Uterus (tissue), 4 donors: Measurements from ENCODE around the gene OR9Q1. TPM values are rescaled to one million over a fixed set of nuclear protein-coding genes. Genes with fewer than 3 reads are reported as not detected.

Experiments
- DNase-seq, 2 donors: peaks; one replicate each; pipeline ENCODE4 v3.0.0-alpha.2; 2019 to 2020
- H3K27ac ChIP-seq, 2 donors: fragments of 200-600 bp; sonication (generic); 1 replicate in 1 of 2; 2 replicates in 1 of 2; pipeline ENCODE4 v1.5.1; 2016 to 2018
- H3K27me3 ChIP-seq, 2 donors: fragments of 200-600 bp; sonication (generic); one replicate each; pipeline ENCODE4 v1.5.1; 2018 to 2019; ENCODE audit warnings: control low read depth in 1 of 2
- H3K36me3 ChIP-seq, 2 donors: fragments of 200-600 bp; sonication (generic); one replicate each; pipeline ENCODE4 v1.5.1; 2019; ENCODE audit warnings: control low read depth in 1 of 2
- H3K4me1 ChIP-seq, 2 donors: fragments of 200-600 bp; sonication (generic); one replicate each; pipeline ENCODE4 v1.5.1; 2018 to 2019; ENCODE audit warnings: control low read depth in 1 of 2
- H3K4me3 ChIP-seq, 2 donors: fragments of 200-600 bp; sonication (generic); 1 replicate in 1 of 2; 2 replicates in 1 of 2; pipeline ENCODE4 v1.5.1; 2018 to 2019; ENCODE audit warnings: mild to moderate bottlenecking in 1 of 2
- H3K9me3 ChIP-seq, 2 donors: fragments of 200-600 bp; sonication (generic); one replicate each; pipeline ENCODE4 v1.5.1; 2019; ENCODE audit warnings: control low read depth in 1 of 2
- POLR2A ChIP-seq, 2 donors: fragments of 450-650 bp; IDR thresholded peaks; one replicate each; pipeline ENCODE4 v1.6.1; 2016; ENCODE audit warnings: antibody characterized with exemption in 2 of 2, mild to moderate bottlenecking in 1 of 2, moderate library complexity in 1 of 2
- intact Hi-C: fragments of 100-400 bp; cut with DNase I; formaldehyde crosslinking; loops from one replicate; pipeline ENCODE4 v1.15.1; 2023; ENCODE audit warnings: low total_unique reads
- total RNA-seq, 4 donors: library from RNA; depleted of rRNA in 3 of 4; stranded (reverse); fragments of >200 nt in 3 of 4; gene quantifications; one replicate each; pipeline versions ENCODE4 v1.1.0 to v1.2.4, GENCODE V29; 2014 to 2023
- TF ChIP-seq, protein P1 (sequence below), 4 experiments: fragments of 200-600 bp in 2 of 4; fragments of 450-650 bp in 2 of 4; sonication (generic) in 2 of 4; IDR thresholded peaks; one replicate each; pipeline ENCODE4 v1.5.1; 2016 to 2019; ENCODE audit warnings: antibody characterized with exemption in 4 of 4, mild to moderate bottlenecking in 2 of 4, moderate library complexity in 1 of 4
- donor health status: DM: yes; HTN: yes; CAD: no.

The OR9Q1 gene, protein sequence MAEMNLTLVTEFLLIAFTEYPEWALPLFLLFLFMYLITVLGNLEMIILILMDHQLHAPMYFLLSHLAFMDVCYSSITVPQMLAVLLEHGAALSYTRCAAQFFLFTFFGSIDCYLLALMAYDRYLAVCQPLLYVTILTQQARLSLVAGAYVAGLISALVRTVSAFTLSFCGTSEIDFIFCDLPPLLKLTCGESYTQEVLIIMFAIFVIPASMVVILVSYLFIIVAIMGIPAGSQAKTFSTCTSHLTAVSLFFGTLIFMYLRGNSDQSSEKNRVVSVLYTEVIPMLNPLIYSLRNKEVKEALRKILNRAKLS
- total RNA-seq = not detected

DNA sequence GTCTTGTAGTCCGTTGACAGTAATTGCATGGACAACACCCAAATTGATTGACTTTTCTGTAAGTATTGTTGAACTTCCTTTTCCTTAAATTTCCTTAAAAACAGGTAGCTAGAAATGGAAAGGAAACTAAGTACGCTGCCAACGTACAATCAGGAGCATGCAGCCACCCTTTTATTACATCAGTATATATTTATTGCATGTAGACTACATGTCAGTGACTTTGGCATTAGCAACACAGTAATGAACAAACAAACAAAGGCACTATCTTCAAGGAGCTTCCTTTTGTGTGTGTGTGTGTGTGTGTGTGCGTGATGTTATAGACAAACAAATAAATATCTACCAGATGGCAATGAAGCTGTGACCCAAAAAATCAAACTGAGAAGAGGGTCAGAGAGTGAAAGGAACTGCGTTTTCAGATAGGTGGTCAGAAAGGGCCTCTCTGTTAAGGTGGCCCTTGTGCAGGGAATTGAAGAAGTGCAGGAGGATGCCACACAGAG, at the start of gene OR9Q1:
Gene OR9Q1, plus strand, starts transcription at position 447 of the 497 bp plus-strand sequence. CDS start 155,564 bp downstream, outside the sequence.
- no peak for DNase-seq
- H3K27ac ChIP-seq = peak within 1 kb of the TSS in 1 of 2 donors; percentile 63
- TF ChIP-seq, protein P1, sequence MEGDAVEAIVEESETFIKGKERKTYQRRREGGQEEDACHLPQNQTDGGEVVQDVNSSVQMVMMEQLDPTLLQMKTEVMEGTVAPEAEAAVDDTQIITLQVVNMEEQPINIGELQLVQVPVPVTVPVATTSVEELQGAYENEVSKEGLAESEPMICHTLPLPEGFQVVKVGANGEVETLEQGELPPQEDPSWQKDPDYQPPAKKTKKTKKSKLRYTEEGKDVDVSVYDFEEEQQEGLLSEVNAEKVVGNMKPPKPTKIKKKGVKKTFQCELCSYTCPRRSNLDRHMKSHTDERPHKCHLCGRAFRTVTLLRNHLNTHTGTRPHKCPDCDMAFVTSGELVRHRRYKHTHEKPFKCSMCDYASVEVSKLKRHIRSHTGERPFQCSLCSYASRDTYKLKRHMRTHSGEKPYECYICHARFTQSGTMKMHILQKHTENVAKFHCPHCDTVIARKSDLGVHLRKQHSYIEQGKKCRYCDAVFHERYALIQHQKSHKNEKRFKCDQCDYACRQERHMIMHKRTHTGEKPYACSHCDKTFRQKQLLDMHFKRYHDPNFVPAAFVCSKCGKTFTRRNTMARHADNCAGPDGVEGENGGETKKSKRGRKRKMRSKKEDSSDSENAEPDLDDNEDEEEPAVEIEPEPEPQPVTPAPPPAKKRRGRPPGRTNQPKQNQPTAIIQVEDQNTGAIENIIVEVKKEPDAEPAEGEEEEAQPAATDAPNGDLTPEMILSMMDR (IDR thresholded peaks at IDR 0.05) = no peak
- TF ChIP-seq POLR2A (IDR thresholded peaks at IDR 0.05) = no peak
- H3K9me3 ChIP-seq = no peaks in the 10 kb centered on the region
- no peaks in the 10 kb centered on the region for H3K27me3 ChIP-seq
- H3K4me3 ChIP-seq = no peak within 1 kb of the TSS
- intact Hi-C loops = no loop called here
- H3K4me1 ChIP-seq = no peaks in the 10 kb centered on the region
- no peaks in the 10 kb centered on the region for H3K36me3 ChIP-seq

- Histone ChIP-seq H3K4me3 (no peak overlapping the region), H3K36me3 (no peaks in the 10 kb centered on the region), H3K9me3 (no peaks in the 10 kb centered on the region), H3K4me1 (no peaks in the 10 kb centered on the region), H3K27ac (no peak overlapping the region), H3K27me3 (no peaks in the 10 kb centered on the region)
- DNase-seq = no peak
- TF ChIP-seq, protein P1 (IDR thresholded peaks at IDR 0.05) = no peak
- no peak for TF ChIP-seq POLR2A (IDR thresholded peaks at IDR 0.05)
- intact Hi-C loops = no loop called here
Measured at GRCh38 chr11:57974132-57974531, 49.5 kb upstream of the OR9Q1 start.

DNA sequence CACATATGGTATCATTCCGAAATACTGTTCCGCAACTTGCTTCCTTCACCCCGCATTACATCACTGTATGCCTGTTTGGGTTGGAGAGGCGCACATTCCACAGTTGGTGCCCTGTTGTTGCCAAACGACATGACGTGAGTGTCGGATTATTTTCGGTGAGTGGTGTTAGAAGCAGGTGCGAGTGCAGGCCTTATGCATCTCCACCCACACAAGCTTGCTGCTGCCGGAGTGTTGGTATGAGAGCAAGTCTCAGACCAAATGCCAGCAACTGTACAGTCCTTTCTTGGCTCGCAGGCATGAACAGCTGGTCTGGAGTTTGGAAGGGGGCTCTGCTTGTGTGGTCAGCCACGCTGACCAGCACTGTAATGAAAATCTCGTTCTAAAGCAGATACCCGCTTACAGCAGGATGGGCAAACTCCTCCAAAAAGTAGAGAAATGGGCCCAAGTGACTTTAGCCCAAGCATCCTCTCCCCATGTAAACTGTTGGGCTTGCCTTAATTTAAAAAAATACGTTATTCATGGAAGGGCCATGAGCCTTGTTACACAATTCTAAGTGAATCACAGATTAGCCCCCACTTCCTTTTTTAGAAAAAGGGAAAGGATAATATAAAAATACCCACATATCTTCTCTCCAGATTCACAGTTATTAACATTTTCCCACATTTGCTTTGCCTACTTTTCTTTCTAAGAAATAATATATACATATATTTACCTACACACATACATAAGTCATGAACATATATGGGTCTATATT, 48.7 kb upstream of the OR9Q1 start:
- no peaks in the 10 kb centered on the region for H3K27me3 ChIP-seq
- no peak overlapping the region for H3K27ac ChIP-seq
- no peak for DNase-seq
- H3K9me3 ChIP-seq = no peaks in the 10 kb centered on the region
- H3K36me3 ChIP-seq = no peaks in the 10 kb centered on the region
- no peak overlapping the region for H3K4me3 ChIP-seq
- TF ChIP-seq POLR2A (IDR thresholded peaks at IDR 0.05) = no peak
- TF ChIP-seq, protein P1 (IDR thresholded peaks at IDR 0.05) = no peak
- H3K4me1 ChIP-seq = no peaks in the 10 kb centered on the region
- intact Hi-C loops = no loop called here

DNA sequence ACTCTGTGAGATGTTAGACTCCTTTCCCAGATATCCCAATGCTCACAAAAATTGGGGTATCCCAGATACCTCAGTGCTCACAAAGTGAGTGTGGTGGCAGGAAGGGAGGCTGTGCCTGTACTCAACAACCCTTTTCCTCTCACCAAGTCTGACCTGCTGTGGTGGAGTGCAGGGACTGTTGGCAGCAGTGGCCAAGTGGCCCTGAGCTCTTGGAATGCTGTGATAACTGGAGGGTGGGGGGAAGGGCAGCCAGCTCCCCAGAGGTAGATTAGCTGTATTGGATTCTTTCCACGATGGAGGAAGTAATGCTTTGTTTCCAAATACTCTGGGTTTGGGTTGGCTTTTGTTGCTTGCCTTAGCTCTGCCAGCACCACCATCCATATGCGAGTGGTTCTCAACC, 46.0 kb upstream of the OR9Q1 start:
- H3K27ac ChIP-seq = no peak overlapping the region
- intact Hi-C loops = no loop called here
- no peaks in the 10 kb centered on the region for H3K27me3 ChIP-seq
- no peak overlapping the region for H3K4me3 ChIP-seq
- no peaks in the 10 kb centered on the region for H3K36me3 ChIP-seq
- H3K4me1 ChIP-seq = no peaks in the 10 kb centered on the region
- no peaks in the 10 kb centered on the region for H3K9me3 ChIP-seq
- no peak for DNase-seq
- TF ChIP-seq, protein P1 (IDR thresholded peaks at IDR 0.05) = no peak
- no peak for TF ChIP-seq POLR2A (IDR thresholded peaks at IDR 0.05)
